ENCODE results near the gene SETD4.

The SETD4 gene

GRCh38 chr21:36048357-36048756, 12.0 kb downstream of the SETD4 start:
- in situ Hi-C loops (cut with HindIII; ENCODE audit: low sequenced_read_pairs), result no loop called here

GRCh38 chr21:36047139-36047538, 13.2 kb downstream of the SETD4 start:
- in situ Hi-C loops (cut with HindIII; ENCODE audit: low sequenced_read_pairs), result no loop called here

GRCh38 chr21:36045993-36046392, 14.3 kb downstream of the SETD4 start:
- in situ Hi-C loops (cut with HindIII; ENCODE audit: low sequenced_read_pairs), result no loop called here

- in situ Hi-C loops (cut with HindIII; ENCODE audit: low sequenced_read_pairs), result no loop called here
Observed at GRCh38 chr21:36044056-36044455, 16.3 kb downstream of the SETD4 start.

- in situ Hi-C loops (cut with HindIII; ENCODE audit: low sequenced_read_pairs), result no loop called here
Observed at GRCh38 chr21:36041910-36042309, 18.4 kb downstream of the SETD4 start.

GRCh38 chr21:36040389-36040788, 19.9 kb downstream of the SETD4 start:
- in situ Hi-C loops (cut with HindIII; ENCODE audit: low sequenced_read_pairs), result no loop called here

GRCh38 chr21:36039861-36040260, 20.5 kb downstream of the SETD4 start:
- in situ Hi-C loops (cut with HindIII; ENCODE audit: low sequenced_read_pairs), result no loop called here

GRCh38 chr21:36038701-36039497, 21.4 kb downstream of the SETD4 start:
- in situ Hi-C loops (cut with HindIII; ENCODE audit: low sequenced_read_pairs), result no loop called here

- in situ Hi-C loops (cut with HindIII; ENCODE audit: low sequenced_read_pairs), result no loop called here
Observed at GRCh38 chr21:36035381-36035791, 24.9 kb downstream of the SETD4 start.

- in situ Hi-C loops (cut with HindIII; ENCODE audit: low sequenced_read_pairs), result no loop called here
Observed at GRCh38 chr21:36034211-36034913, 26.0 kb downstream of the SETD4 start.

GRCh38 chr21:36032647-36033406, 27.5 kb downstream of the SETD4 start:
- in situ Hi-C loops (cut with HindIII; ENCODE audit: low sequenced_read_pairs), result no loop called here

- in situ Hi-C loops (cut with HindIII; ENCODE audit: low sequenced_read_pairs), result no loop called here
Observed at GRCh38 chr21:36030581-36031189, 29.6 kb downstream of the SETD4 start.

GRCh38 chr21:36029309-36029708, 31.0 kb downstream of the SETD4 start:
- in situ Hi-C loops (cut with HindIII; ENCODE audit: low sequenced_read_pairs), result no loop called here

- in situ Hi-C loops (cut with HindIII; ENCODE audit: low sequenced_read_pairs), result no loop called here
Observed at GRCh38 chr21:36028127-36029069, 31.9 kb downstream of the SETD4 start.

GRCh38 chr21:36027347-36027746, 33.0 kb downstream of the SETD4 start:
- in situ Hi-C loops (cut with HindIII; ENCODE audit: low sequenced_read_pairs), result no loop called here

- in situ Hi-C loops (cut with HindIII; ENCODE audit: low sequenced_read_pairs), result no loop called here
Observed at GRCh38 chr21:36024782-36025181, 35.5 kb downstream of the SETD4 start.

GRCh38 chr21:36023092-36023480, 37.2 kb downstream of the SETD4 start:
- in situ Hi-C loops (cut with HindIII; ENCODE audit: low sequenced_read_pairs), result no loop called here

- in situ Hi-C loops (cut with HindIII; ENCODE audit: low sequenced_read_pairs), result no loop called here
Observed at GRCh38 chr21:36022427-36023091, 37.8 kb downstream of the SETD4 start.

GRCh38 chr21:36021251-36021837, 39.0 kb downstream of the SETD4 start:
- in situ Hi-C loops (cut with HindIII; ENCODE audit: low sequenced_read_pairs), result no loop called here
